ENCODE results near the gene TBC1D21.

DNA sequence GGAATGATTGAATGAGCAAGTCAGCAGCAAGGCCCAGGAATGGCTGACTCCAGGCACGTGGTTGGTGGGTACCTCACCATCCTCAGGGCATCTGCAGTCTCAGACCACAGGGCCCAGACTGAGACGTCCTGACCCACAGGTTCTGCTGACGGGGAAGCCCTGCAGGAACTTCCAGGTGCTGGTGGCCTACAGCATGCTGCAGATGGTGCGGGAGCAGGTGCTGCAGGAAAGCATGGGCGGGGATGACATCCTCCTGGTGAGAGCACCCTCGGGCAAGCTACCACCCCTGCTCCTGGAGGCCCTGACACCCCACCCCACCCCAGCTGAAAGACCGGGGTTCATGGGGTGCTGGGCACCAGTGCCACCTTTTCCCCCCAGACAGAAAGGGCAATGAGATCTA lies 14.1 kb downstream of the TBC1D21 start:
- TF ChIP-seq POLR2A (IDR thresholded peaks at IDR 0.05; ENCODE audit: low read depth, low read length) (no peak), MXI1 (IDR thresholded peaks at IDR 0.05; ENCODE audit: borderline replicate concordance, low read depth, low read length) (no peak)
- TF ChIP-seq, protein P1, sequence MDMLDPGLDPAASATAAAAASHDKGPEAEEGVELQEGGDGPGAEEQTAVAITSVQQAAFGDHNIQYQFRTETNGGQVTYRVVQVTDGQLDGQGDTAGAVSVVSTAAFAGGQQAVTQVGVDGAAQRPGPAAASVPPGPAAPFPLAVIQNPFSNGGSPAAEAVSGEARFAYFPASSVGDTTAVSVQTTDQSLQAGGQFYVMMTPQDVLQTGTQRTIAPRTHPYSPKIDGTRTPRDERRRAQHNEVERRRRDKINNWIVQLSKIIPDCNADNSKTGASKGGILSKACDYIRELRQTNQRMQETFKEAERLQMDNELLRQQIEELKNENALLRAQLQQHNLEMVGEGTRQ (IDR thresholded peaks at IDR 0.05; ENCODE audit: low read depth, low read length): no peak
- TF ChIP-seq, protein P2, sequence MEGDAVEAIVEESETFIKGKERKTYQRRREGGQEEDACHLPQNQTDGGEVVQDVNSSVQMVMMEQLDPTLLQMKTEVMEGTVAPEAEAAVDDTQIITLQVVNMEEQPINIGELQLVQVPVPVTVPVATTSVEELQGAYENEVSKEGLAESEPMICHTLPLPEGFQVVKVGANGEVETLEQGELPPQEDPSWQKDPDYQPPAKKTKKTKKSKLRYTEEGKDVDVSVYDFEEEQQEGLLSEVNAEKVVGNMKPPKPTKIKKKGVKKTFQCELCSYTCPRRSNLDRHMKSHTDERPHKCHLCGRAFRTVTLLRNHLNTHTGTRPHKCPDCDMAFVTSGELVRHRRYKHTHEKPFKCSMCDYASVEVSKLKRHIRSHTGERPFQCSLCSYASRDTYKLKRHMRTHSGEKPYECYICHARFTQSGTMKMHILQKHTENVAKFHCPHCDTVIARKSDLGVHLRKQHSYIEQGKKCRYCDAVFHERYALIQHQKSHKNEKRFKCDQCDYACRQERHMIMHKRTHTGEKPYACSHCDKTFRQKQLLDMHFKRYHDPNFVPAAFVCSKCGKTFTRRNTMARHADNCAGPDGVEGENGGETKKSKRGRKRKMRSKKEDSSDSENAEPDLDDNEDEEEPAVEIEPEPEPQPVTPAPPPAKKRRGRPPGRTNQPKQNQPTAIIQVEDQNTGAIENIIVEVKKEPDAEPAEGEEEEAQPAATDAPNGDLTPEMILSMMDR (conservative IDR thresholded peaks at IDR 0.05; ENCODE audit: low read depth, low read length): no peak

Measured in IMR-90 (cell line).